SIG-M5 treated with dmso at 0.1 percent for 504 hours (cell line): Measurements from ENCODE around the gene FOXD4.
"Not testable (repeated sequence)": the region's sequence is repeated elsewhere in the genome, so short reads cannot be mapped to it uniquely, and the experiment has no call there.

Source experiments
- DNase-seq: peaks from one replicate; lab custom pipeline; 2025; ENCODE audit not compliant: unreplicated experiment; lab: John Stamatoyannopoulos, UW

The FOXD4 gene

GRCh38 chr9:117995-118467 is at the start of gene FOXD4:
TSS of gene FOXD4 (minus strand) at chr9:118417. CDS start at chr9:118119, 298 bp downstream.
- DNase-seq = not testable (repeated sequence)

GRCh38 chr9:159871-160270 is 41.7 kb upstream of the FOXD4 start:
- DNase-seq = peak; percentile 32

DNA sequence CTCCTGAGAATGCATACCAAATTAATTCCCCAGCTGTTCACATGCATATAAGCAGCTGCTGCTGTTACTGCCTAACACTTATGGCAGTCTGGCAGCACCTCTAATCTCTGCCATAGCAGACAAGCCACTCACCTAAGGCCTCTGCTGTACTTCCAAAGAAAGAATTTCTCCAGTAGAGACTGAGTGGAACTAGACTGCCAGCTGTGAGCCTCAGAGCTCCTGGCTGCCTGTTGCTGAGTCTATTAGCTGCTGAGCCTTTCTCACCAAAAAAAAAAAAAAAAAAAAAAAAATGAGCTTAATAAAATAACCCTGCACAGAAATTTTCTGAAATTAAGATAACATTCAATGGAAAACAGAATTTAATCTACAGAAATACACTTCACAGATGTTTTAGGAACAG is 33.0 kb upstream of the FOXD4 start:
- not testable (repeated sequence) for DNase-seq

DNA sequence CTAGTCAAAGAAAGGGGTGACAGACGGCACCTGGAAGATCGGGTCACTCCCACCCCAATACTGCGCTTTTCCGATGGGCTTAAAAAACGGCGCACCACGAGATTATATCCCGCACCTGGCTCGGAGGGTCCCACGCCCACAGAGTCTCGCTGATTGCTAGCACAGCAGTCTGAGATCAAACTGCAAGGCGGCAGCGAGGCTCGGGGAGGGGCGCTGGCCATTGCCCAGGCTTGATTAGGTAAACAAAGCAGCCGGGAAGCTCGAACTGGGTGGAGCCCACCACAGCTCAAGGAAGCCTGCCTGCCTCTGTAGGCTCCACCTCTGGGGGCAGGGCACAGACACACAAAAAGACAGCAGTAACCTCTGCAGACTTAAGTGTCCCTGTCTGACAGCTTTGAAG is 21.7 kb upstream of the FOXD4 start:
- not testable (repeated sequence) for DNase-seq

- not testable (repeated sequence) for DNase-seq
Observed at GRCh38 chr9:117144-117994, 848 bp downstream of the FOXD4 start.

GRCh38 chr9:116239-117077 is 1.8 kb downstream of the FOXD4 start:
- not testable (repeated sequence) for DNase-seq

GRCh38 chr9:115118-115451 is 3.1 kb downstream of the FOXD4 start:
- not testable (repeated sequence) for DNase-seq

- DNase-seq = not testable (repeated sequence)
Observed at GRCh38 chr9:114267-115117, 3.7 kb downstream of the FOXD4 start.

- DNase-seq = not testable (repeated sequence)
Observed at GRCh38 chr9:113468-114266, 4.5 kb downstream of the FOXD4 start.

- DNase-seq = not testable (repeated sequence)
Observed at GRCh38 chr9:112589-113467, 5.4 kb downstream of the FOXD4 start.

DNA sequence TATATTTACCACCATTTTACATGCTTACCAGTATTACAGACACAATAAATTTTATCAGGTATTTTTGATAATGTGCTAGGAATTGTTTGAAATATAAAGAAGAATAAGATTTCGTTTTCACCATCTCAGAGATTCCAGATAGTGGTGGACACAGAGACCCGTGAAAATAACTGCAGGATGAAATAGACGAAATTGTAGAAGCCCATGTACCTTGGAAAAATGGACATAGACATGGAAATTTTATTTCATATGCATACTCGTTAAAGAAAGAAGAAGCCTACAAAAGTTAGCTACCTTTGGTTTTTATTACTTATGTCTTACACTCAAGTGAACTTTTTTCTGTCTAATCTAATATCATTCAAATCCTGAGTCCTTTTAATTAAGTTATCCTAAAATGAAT is 7.5 kb downstream of the FOXD4 start:
- not testable (repeated sequence) for DNase-seq

GRCh38 chr9:109540-109939 is 8.7 kb downstream of the FOXD4 start:
- not testable (repeated sequence) for DNase-seq

- DNase-seq = not testable (repeated sequence)
Observed at GRCh38 chr9:108742-109495, 9.3 kb downstream of the FOXD4 start.

GRCh38 chr9:105991-106390 is 12.2 kb downstream of the FOXD4 start:
- not testable (repeated sequence) for DNase-seq

DNA sequence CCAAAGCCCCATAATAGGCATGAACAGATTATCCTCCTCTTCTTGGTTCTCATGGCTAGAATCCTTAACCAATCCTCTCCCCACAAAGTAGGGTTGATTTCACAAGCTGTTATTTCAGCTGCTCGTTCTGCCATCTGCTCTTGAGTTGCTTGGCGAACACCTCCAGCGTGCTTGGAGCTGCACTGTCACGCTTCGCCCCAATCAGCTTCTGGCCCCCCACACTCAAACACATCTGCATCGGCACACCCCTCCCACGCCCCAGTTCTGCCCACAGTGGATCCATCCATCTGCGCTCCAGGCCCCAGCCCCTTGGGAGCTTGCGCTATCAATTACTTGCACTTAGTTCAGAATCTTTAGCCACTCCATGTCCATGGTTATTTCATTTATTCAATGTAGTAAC is 17.8 kb downstream of the FOXD4 start:
- DNase-seq = not testable (repeated sequence)

DNA sequence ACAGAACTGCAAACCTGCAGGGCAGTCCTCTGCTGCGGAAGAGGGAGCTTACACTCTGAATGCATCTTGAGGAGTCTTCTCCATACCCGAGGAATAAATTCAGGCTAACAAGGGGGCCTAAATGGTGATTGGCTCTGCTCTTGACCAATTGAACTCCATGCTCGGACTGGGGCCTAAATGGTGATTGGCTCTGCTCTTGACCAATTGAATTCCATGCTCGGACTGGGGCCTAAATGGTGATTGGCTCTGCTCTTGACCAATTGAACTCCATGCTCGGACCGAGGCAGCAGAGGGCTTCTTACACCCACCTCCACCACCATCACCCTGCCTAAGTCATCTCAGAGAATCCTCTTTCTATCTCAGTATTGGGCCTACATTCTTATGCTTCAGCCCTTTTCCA is 18.4 kb downstream of the FOXD4 start:
- DNase-seq = not testable (repeated sequence)

DNA sequence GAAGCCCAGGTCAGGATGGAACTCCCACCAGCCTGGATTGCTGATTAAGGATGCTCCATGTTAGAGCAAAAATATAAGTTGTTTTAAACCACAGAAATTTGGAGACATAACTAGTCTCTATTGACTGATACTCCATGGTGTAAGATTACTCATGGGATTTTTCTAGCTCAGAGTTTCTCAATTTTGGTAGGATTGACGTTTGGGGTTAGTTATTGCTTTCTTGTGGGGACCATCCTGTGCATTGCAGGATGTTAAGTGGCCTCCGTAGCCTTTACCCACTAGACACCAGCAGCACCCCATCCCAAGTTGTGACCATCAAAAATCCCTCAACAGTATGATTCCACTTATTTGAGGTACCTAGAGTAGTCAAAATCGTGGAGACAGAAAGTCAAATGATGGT is 19.4 kb downstream of the FOXD4 start:
- not testable (repeated sequence) for DNase-seq

GRCh38 chr9:94992-95391 is 23.2 kb downstream of the FOXD4 start:
- not testable (repeated sequence) for DNase-seq
